KOPT-K1 (cell line): Measurements from ENCODE around the gene IL1RL2.

Source experiments
- H3K27ac ChIP-seq: fragments of 200-600 bp; sonication (generic); 2 replicates; pipeline ENCODE4 v1.5.1; 2016; ENCODE audit warnings: antibody characterized with exemption, mild to moderate bottlenecking, low read depth, low read length; ENCODE audit not compliant: poor library complexity, severe bottlenecking
- H3K36me3 ChIP-seq: fragments of 200-600 bp; sonication (generic); 2 replicates; pipeline ENCODE4 v1.5.1; 2017; ENCODE audit warnings: antibody characterized with exemption, mild to moderate bottlenecking, low read length, moderate library complexity; ENCODE audit not compliant: insufficient read depth
- H3K9me3 ChIP-seq: fragments of 200-600 bp; sonication (generic); 2 replicates; pipeline ENCODE4 v1.5.1; 2017; ENCODE audit warnings: antibody characterized with exemption, low read length, mild to moderate bottlenecking; ENCODE audit not compliant: insufficient read depth, poor library complexity, severe bottlenecking

IL1RL2 gene

GRCh38 chr2:102237176-102237575 lies 50.4 kb downstream of the IL1RL2 start:
- H3K27ac ChIP-seq: no peak overlapping the region
- H3K9me3 ChIP-seq: no peaks in the 10 kb centered on the region
- H3K36me3 ChIP-seq: no peaks in the 10 kb centered on the region

DNA sequence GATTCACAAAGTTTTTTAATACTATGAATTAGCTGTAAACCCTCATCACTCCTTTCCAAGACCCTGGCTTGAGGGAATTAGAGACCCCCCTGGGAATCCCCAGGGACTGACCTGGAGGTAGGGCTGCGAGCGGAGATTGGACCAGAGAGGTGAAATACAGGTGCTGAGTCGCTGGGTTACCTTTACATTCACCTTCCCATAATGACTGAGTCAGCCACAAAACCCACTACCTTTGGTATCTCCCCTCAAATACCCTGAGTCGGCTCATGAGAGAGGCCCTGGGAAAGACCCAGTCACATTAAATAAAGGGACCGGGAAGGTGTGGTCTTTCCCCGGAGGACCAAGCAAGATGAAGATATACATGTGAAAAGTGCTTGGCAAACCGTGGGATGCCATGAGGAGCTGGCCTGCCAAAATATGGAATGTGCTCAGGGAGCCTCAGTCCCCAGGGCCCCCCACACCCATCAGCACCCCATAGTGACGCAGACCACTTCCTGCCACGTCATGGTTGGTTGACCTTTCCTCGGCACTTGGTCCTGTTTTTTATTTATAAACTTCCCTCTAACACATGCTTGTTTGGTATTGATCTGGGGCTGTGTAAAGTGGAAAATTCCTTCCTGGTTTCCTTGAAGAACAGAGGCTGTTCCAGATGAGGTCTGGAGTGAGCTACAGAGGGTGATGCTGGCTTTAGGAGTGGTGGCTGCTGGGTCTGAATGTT lies 51.4 kb downstream of the IL1RL2 start:
- no peaks in the 10 kb centered on the region for H3K9me3 ChIP-seq
- no peaks in the 10 kb centered on the region for H3K36me3 ChIP-seq
- H3K27ac ChIP-seq: no peak overlapping the region

- Histone ChIP-seq H3K36me3 (no peaks in the 10 kb centered on the region), H3K9me3 (no peaks in the 10 kb centered on the region), H3K27ac (no peak overlapping the region)
Observed at GRCh38 chr2:102238778-102239177, 52.0 kb downstream of the IL1RL2 start.

DNA sequence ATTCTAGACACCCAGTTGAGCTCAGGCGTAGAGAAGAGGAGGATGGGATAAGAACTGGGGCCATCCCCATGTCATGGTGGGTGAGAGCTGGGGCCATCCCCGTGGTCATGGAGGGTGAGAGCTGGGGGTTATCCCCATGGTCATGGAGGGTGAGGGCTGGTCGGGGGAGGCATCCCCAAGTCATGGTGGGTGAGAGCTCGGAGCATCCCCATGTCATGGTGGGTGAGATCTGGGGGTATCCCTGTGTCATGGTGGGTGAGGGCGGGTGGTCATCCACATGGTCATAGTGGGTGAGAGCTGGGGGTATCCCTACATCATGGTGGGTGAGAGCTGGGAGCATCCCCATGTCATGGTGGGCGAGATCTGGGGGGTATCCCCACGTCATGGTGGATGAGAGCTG lies 52.5 kb downstream of the IL1RL2 start:
- H3K27ac ChIP-seq: no peak overlapping the region
- no peaks in the 10 kb centered on the region for H3K9me3 ChIP-seq
- H3K36me3 ChIP-seq: no peaks in the 10 kb centered on the region

- Histone ChIP-seq H3K9me3 (no peaks in the 10 kb centered on the region), H3K36me3 (no peaks in the 10 kb centered on the region), H3K27ac (no peak overlapping the region)
Observed at GRCh38 chr2:102240640-102241370, 54.0 kb downstream of the IL1RL2 start.

DNA sequence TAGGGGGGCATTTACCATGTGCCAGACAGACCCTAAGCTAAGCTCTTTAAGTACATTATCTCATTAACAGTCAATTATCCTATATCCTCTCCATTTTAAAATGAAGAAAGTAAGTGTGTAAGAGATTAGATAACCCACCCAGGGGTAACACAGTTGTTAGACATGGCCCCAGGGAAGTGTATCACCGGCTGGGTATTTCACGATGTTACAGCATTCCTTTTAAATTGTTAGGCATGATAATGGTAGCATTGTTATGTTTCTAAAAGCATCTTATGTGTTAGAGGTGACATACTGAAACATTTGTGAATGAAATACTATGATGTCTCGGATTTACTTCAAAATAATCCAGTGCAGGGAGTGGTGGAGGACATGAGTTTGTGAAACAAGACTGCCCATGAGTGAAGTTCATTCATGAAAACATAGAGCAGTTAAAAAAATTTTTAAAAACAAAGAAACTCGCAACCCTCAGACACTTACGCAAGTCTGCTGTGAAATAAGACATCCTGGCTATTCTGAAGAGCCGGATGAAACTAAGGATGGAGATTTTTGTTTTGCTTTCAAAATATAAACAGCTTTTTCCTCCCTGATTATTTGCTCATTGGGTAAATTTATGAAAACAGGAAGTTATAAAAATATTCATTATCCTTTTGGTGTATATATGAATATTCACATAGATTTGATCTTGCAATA lies 54.9 kb downstream of the IL1RL2 start:
- no peaks in the 10 kb centered on the region for H3K36me3 ChIP-seq
- H3K27ac ChIP-seq: no peak overlapping the region
- H3K9me3 ChIP-seq: no peaks in the 10 kb centered on the region

- H3K9me3 ChIP-seq: no peaks in the 10 kb centered on the region
- H3K36me3 ChIP-seq: no peaks in the 10 kb centered on the region
- H3K27ac ChIP-seq: no peak overlapping the region
Observed at GRCh38 chr2:102245266-102246151, 58.7 kb downstream of the IL1RL2 start.

- no peaks in the 10 kb centered on the region for H3K9me3 ChIP-seq
- no peaks in the 10 kb centered on the region for H3K36me3 ChIP-seq
- H3K27ac ChIP-seq: no peak overlapping the region
Observed at GRCh38 chr2:102250278-102250821, 63.5 kb downstream of the IL1RL2 start.

GRCh38 chr2:102251042-102251848 lies 64.4 kb downstream of the IL1RL2 start:
- no peaks in the 10 kb centered on the region for H3K36me3 ChIP-seq
- no peaks in the 10 kb centered on the region for H3K9me3 ChIP-seq
- H3K27ac ChIP-seq: no peak overlapping the region

GRCh38 chr2:102251849-102252203 lies 65.0 kb downstream of the IL1RL2 start:
- no peak overlapping the region for H3K27ac ChIP-seq
- no peaks in the 10 kb centered on the region for H3K9me3 ChIP-seq
- no peaks in the 10 kb centered on the region for H3K36me3 ChIP-seq

GRCh38 chr2:102252236-102252635 lies 65.4 kb downstream of the IL1RL2 start:
- Histone ChIP-seq H3K9me3 (no peaks in the 10 kb centered on the region), H3K27ac (no peak overlapping the region)

GRCh38 chr2:102253140-102253752 lies 66.4 kb downstream of the IL1RL2 start:
- H3K36me3 ChIP-seq: no peaks in the 10 kb centered on the region
- no peaks in the 10 kb centered on the region for H3K9me3 ChIP-seq
- no peak overlapping the region for H3K27ac ChIP-seq

More at GRCh38 chr2:102252236-102252635, 65.4 kb downstream of the IL1RL2 start:
- no peaks in the 10 kb centered on the region for H3K36me3 ChIP-seq

GRCh38 chr2:102253753-102254150 lies 66.9 kb downstream of the IL1RL2 start:
- Histone ChIP-seq H3K9me3 (peaks cover 3% of the 10 kb centered on the region), H3K27ac (no peak overlapping the region), H3K36me3 (no peaks in the 10 kb centered on the region)
